Naive thymus-derived CD8-positive, alpha-beta T cell (primary cell): Measurements from ENCODE around the gene ANK2. TPM values are rescaled to one million over a fixed set of nuclear protein-coding genes. Genes with fewer than 3 reads are reported as not detected.

Experiments
- ATAC-seq, 2 donors: fragments of 150-1000 bp; cut with Tn5 transposase in 1 of 2; sonication (Bioruptor Pico), chemical (Tn5 transposase) in 1 of 2; 1 replicate in 1 of 2; 2 replicates in 1 of 2; pipeline ENCODE4 v1.10.0; 2021; ENCODE audit warnings: mild to moderate bottlenecking in 2 of 2, moderate library complexity in 2 of 2
- POLR2A ChIA-PET: fragments of 350-600 bp; sonication (Branson Sonifier 250); formaldehyde crosslinking; loops from one replicate; lab custom pipeline; 2021; ENCODE audit warnings: antibody characterized with exemption; lab: Charles Lee
- DNase-seq, 10 donors: peaks; one replicate each; pipeline versions ENCODE4 v3.0.0 to v3.0.0-alpha.2; 2020 to 2022
- H3K27ac Mint-ChIP-seq, 10 donors: one replicate each; pipeline ENCODE4 v1.8.0; 2020 to 2022; ENCODE audit warnings: mild to moderate bottlenecking in 10 of 10, mixed read lengths in 10 of 10, moderate library complexity in 4 of 10, inconsistent platforms in 1 of 10
- H3K27me3 Mint-ChIP-seq, 5 donors: one replicate each; pipeline ENCODE4 v1.8.0; 2021 to 2022; ENCODE audit warnings: mixed read lengths in 5 of 5
- H3K36me3 Mint-ChIP-seq, 3 donors: one replicate each; pipeline ENCODE4 v1.8.0; 2020 to 2022; ENCODE audit warnings: mixed read lengths in 3 of 3, mild to moderate bottlenecking in 2 of 3, inconsistent platforms in 1 of 3
- H3K4me1 Mint-ChIP-seq, 4 donors: one replicate each; pipeline ENCODE4 v1.8.0; 2021 to 2022; ENCODE audit warnings: mixed read lengths in 4 of 4
- H3K4me3 Mint-ChIP-seq, 10 donors: one replicate each; pipeline ENCODE4 v1.8.0; 2020 to 2022; ENCODE audit warnings: mild to moderate bottlenecking in 10 of 10, mixed read lengths in 10 of 10, moderate library complexity in 6 of 10, inconsistent platforms in 1 of 10
- H3K9me3 Mint-ChIP-seq, 9 donors: one replicate each; pipeline ENCODE4 v1.8.0; 2020 to 2022; ENCODE audit warnings: mixed read lengths in 9 of 9, mild to moderate bottlenecking in 3 of 9, inconsistent platforms in 1 of 9, moderate library complexity in 1 of 9
- polyA plus RNA-seq, 3 donors: library from polyadenylated mRNA; unstranded; fragments of 300-500 nt; fragmentation: Illumina TruSeq; gene quantifications; one replicate each; pipeline ENCODE4 v1.2.3, GENCODE V29; 2021
- total RNA-seq, 8 experiments: library from RNA in 2 of 8; stranded (reverse) in 2 of 8; gene quantifications; one replicate each; pipeline ENCODE4 v1.2.3 and lab custom pipeline; 2021 to 2026

The ANK2 gene
- total and polyA plus RNA-seq, 5 experiments from 2014 or later = not detected

DNA sequence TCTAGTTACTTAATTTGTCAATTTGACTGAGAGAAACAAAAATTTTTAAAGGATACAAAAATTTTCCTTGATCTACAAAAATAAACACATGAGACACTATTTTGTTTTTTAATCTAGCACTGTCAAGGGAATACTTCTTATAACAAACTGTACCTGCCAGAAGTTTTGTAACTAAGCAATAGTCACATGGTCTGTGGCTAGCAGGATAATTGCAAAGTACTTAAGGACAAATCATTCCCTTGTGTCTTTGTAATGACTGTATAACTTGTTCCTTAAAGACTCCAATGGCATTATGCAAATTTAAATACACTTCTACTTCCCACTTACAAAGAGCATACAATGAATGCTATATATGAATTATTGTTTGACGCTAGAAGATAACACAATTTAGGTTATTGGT, 25.1 kb upstream of the ANK2 start:
- H3K27me3 Mint-ChIP-seq = peaks cover 0 to 1% (median 0%) of the 10 kb centered on the region in 5 donors

DNA sequence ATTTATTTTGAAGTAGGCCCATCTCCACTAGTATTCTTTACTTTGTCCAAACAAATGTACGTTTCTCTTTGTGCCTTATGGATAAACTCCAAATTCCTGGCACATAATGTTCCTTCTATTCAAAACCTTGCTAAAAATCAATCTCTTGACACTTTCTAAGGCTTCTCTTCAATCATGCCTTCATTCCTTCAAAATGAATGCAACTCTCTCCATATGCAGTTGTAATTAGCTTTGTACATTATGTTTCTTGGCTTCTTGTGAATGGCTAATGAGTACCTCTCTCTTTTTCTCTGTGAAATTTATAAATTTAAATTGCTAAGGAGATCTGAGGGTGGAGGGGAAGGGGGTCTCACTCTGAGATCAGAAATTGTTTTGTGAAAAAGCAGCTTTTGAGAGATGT, 24.0 kb upstream of the ANK2 start:
- Mint-ChIP-seq H3K4me1 (no peaks in the 10 kb centered on the region), H3K36me3 (no peaks in the 10 kb centered on the region), H3K4me3 (no peak overlapping the region), H3K27me3 (peaks cover 0 to 3% (median 0%) of the 10 kb centered on the region in 5 donors), H3K9me3 (no peaks in the 10 kb centered on the region), H3K27ac (no peak overlapping the region)
- ATAC-seq (no peak), DNase-seq (no peak)
- POLR2A ChIA-PET = no interaction called here

More for the DNA sequence above, 25.1 kb upstream of the ANK2 start:
- ATAC-seq = no peak
- H3K4me3 Mint-ChIP-seq = no peak overlapping the region
- H3K4me1 Mint-ChIP-seq = no peaks in the 10 kb centered on the region
- DNase-seq = no peak
- no peaks in the 10 kb centered on the region for H3K9me3 Mint-ChIP-seq
- no peak overlapping the region for H3K27ac Mint-ChIP-seq
- POLR2A ChIA-PET = no interaction called here
- no peaks in the 10 kb centered on the region for H3K36me3 Mint-ChIP-seq

DNA sequence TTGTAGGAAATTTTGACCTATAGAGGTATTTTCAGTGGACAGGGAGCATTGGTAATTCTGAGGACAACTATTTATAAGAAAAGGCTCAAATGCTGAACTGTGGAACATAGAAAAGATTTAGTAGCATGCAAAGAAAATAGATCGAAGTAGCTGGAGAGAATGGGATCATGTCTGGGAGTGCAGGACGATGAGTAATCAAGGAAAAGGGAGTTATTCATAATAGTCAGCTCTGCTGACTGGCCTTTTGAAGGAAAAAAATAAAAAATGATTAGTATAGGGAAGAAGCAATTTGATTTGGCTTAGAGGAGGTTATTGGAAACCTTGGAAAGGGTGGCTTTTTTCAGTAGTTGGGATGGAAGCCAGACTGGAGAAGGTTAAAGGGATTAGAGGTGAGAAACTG, 22.9 kb upstream of the ANK2 start:
- H3K27ac Mint-ChIP-seq = no peak overlapping the region
- ATAC-seq = no peak
- H3K4me1 Mint-ChIP-seq = no peaks in the 10 kb centered on the region
- no peaks in the 10 kb centered on the region for H3K9me3 Mint-ChIP-seq
- POLR2A ChIA-PET = no interaction called here
- peaks cover 0 to 3% (median 0%) of the 10 kb centered on the region in 5 donors for H3K27me3 Mint-ChIP-seq
- H3K4me3 Mint-ChIP-seq = no peak overlapping the region
- no peak for DNase-seq
- H3K36me3 Mint-ChIP-seq = no peaks in the 10 kb centered on the region

DNA sequence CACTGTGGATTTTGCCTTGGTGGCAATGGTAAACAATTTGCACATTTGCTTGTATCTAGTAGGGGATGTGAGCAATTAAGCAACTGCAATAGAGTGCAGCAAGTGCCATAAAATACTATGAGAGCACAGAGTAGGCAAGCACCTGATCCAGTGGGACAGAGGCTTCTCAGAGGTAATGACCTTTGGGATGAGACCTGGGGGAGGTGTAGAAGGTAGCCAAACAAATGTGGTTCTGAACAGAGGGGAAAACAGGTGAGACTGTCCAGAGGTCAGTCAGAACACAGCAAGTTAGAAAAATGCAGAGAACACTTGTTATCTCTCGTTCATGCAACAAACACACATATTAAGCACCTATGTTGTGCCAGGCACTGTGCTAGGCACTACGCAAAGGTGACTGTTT, 21.4 kb upstream of the ANK2 start:
- Mint-ChIP-seq H3K4me3 (no peak overlapping the region), H3K4me1 (no peaks in the 10 kb centered on the region), H3K9me3 (no peaks in the 10 kb centered on the region), H3K27me3 (peaks cover 0 to 7% (median 0%) of the 10 kb centered on the region in 5 donors), H3K36me3 (no peaks in the 10 kb centered on the region), H3K27ac (no peak overlapping the region)
- POLR2A ChIA-PET = no interaction called here
- no peak for ATAC-seq
- no peak for DNase-seq

DNA sequence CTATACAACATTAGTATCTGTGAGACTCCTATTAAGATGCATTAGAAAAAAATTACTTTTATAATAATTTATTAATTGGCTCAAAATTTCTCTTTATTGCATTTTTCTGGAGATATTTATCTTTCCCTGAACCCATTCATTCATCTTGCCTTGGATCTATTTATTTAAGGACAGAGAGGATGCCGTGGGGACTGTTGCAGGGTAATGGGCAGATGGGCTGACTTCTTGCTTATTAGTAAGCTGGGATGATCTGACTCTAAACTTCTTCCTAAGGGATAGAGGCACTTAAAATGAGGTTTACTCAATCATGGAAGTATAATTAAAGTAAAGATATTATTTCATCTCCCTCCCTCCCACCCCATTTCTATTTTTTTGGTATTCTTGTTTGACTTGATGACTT, 18.2 kb upstream of the ANK2 start:
- Mint-ChIP-seq H3K27me3 (peaks cover 0 to 7% (median 0%) of the 10 kb centered on the region in 5 donors), H3K27ac (no peak overlapping the region), H3K9me3 (peaks cover 0 to 2% (median 0%) of the 10 kb centered on the region in 9 donors), H3K36me3 (no peaks in the 10 kb centered on the region), H3K4me3 (no peak overlapping the region), H3K4me1 (no peaks in the 10 kb centered on the region)
- DNase-seq (no peak), ATAC-seq (no peak)
- POLR2A ChIA-PET = no interaction called here

DNA sequence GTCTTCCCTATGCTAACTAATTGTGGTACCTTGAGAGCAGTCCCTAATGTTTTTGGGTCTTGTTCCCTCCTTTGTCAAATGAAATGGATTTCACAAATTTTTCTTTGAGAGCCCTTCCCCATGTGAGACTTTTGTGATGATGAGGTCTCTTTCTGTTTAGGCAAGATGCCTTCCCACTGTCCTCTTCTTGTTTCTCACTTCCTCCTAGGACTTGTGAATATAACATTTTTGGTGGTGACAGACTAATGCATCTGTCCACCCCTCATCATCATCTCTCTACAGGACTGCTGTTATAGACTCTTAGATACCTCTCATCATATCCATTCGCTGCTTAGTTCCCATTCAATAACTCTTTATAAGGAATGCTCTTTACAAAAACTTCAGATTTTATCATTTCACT, 8.7 kb upstream of the ANK2 start:
- Mint-ChIP-seq H3K4me1 (no peaks in the 10 kb centered on the region), H3K27me3 (peaks cover 0 to 15% (median 0%) of the 10 kb centered on the region in 5 donors), H3K4me3 (no peak overlapping the region), H3K36me3 (no peaks in the 10 kb centered on the region), H3K9me3 (peaks cover 0 to 7% (median 0%) of the 10 kb centered on the region in 9 donors), H3K27ac (no peak overlapping the region)
- ATAC-seq (no peak), DNase-seq (no peak)
- POLR2A ChIA-PET = no interaction called here

DNA sequence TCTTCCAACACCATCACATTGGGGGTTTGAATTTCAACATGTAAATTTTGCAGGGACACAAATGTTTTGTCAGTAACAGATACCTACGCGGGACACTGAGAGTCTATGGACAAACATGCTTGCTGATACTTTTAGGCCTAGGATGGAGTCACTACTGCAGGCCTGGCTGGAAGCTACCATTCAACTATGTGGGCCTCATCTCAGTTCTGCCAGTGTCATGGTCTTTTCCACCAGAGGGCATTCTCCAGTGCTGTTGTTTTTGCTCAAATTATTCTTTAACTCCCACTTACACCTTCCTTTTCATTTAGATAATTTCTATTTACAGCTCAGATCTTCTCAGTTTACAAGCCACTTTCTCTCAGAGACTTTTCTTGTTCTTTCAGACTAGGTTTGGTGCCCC, 7.0 kb upstream of the ANK2 start:
- Mint-ChIP-seq H3K4me1 (no peaks in the 10 kb centered on the region), H3K9me3 (peaks cover 0 to 7% (median 0%) of the 10 kb centered on the region in 9 donors), H3K36me3 (no peaks in the 10 kb centered on the region), H3K27me3 (peaks cover 0 to 15% (median 1%) of the 10 kb centered on the region in 5 donors), H3K27ac (no peak overlapping the region), H3K4me3 (no peak overlapping the region)
- DNase-seq (no peak), ATAC-seq (no peak)
- POLR2A ChIA-PET = no interaction called here

DNA sequence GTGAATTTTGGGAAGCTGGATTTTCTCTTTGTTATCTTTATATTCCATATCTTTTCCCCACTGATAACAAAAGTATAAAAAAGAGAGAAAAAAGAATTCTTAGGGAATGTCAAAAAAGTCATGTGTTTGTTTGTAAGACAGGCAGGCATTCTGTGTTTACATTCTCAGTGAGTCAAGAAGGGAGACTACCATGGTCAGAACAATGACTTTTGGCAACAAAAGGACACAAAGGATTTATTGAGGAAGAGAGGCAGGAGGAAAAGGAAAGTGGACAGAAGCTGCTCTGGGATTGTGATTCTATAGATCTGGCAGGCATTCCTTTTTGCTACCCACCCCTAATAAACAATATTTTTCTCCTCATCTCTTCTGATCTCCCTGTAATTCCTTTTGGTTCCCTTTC, 5.9 kb upstream of the ANK2 start:
- Mint-ChIP-seq H3K36me3 (no peaks in the 10 kb centered on the region), H3K27me3 (peaks cover 0 to 15% (median 1%) of the 10 kb centered on the region in 5 donors), H3K4me1 (no peaks in the 10 kb centered on the region), H3K4me3 (no peak overlapping the region), H3K27ac (no peak overlapping the region), H3K9me3 (peaks cover 0 to 7% (median 0%) of the 10 kb centered on the region in 9 donors)
- DNase-seq (no peak), ATAC-seq (no peak)
- POLR2A ChIA-PET = no interaction called here

DNA sequence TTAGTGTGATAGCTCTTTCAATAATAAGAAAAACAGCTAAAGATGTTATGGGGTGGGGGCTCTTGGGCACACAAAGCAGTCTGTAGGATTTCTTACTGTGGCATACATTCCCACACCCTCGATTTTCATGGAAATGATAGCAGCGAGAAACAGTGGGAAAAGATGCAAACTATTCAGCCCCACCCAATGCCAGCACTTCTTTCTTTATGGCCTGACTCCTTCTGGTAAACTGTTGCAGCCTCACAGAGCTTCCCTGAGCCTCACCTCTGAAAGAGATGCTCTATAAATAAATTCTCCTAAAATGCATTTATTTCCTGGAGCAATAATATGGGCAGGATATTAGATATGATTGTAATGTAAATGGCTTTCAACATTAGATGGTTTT, 910 bp downstream of the ANK2 start:
- no peaks in the 10 kb centered on the region for H3K36me3 Mint-ChIP-seq
- no peaks in the 10 kb centered on the region for H3K4me1 Mint-ChIP-seq
- no peak overlapping the region for H3K27ac Mint-ChIP-seq
- ATAC-seq (no peak), DNase-seq (no peak)
- H3K9me3 Mint-ChIP-seq = no peaks in the 10 kb centered on the region
- POLR2A ChIA-PET = no interaction called here
- H3K27me3 Mint-ChIP-seq = peaks cover 0 to 10% (median 3%) of the 10 kb centered on the region in 5 donors
- H3K4me3 Mint-ChIP-seq = no peak overlapping the region

DNA sequence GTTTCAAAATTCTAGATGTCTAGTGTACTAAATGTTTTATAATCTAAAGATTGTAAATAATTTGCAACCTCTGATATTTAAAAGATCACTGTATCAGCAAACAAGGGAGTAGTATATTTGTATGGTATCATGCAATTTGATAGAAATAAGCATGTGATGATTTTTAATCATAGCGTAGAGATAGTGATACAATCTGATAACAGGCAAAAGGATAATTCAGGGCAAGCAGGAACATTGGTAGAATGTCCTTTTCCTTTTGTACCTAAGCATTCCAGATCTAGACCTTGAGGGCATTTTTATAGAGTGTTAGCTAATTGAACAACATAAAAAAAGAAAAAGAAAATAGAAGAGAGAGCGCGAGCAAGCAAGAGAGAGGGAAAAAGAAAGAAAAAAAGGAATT, 1.4 kb downstream of the ANK2 start:
- H3K36me3 Mint-ChIP-seq = no peaks in the 10 kb centered on the region
- ATAC-seq = no peak
- POLR2A ChIA-PET = no interaction called here

DNA sequence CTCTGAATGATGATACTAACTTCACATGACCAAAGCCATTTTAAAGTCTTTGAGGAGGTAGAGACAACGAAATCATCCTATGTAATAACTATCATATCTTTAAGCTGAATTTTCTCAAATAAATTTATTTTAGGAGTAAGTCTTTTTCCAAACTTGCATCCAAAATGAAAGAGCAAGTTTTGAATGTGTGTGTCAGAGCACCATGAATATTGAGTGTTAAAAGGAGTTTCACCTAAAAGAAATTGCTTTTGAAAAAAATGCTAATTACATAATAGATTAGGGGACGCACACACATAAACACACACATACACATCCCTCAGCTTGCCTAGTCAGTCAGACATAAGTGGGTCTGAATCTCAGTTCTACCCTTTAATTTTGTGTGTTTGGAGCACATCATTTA, 1.9 kb downstream of the ANK2 start:
- Mint-ChIP-seq H3K27me3 (peaks cover 0 to 10% (median 3%) of the 10 kb centered on the region in 5 donors), H3K9me3 (no peaks in the 10 kb centered on the region), H3K27ac (no peak overlapping the region), H3K36me3 (no peaks in the 10 kb centered on the region), H3K4me1 (no peaks in the 10 kb centered on the region), H3K4me3 (no peak overlapping the region)
- DNase-seq (no peak), ATAC-seq (no peak)
- POLR2A ChIA-PET = no interaction called here

More for the DNA sequence above, 1.4 kb downstream of the ANK2 start:
- H3K9me3 Mint-ChIP-seq = no peaks in the 10 kb centered on the region
- peaks cover 0 to 10% (median 3%) of the 10 kb centered on the region in 5 donors for H3K27me3 Mint-ChIP-seq
- no peak overlapping the region for H3K27ac Mint-ChIP-seq
- H3K4me3 Mint-ChIP-seq = no peak overlapping the region
- DNase-seq = no peak
- no peaks in the 10 kb centered on the region for H3K4me1 Mint-ChIP-seq

DNA sequence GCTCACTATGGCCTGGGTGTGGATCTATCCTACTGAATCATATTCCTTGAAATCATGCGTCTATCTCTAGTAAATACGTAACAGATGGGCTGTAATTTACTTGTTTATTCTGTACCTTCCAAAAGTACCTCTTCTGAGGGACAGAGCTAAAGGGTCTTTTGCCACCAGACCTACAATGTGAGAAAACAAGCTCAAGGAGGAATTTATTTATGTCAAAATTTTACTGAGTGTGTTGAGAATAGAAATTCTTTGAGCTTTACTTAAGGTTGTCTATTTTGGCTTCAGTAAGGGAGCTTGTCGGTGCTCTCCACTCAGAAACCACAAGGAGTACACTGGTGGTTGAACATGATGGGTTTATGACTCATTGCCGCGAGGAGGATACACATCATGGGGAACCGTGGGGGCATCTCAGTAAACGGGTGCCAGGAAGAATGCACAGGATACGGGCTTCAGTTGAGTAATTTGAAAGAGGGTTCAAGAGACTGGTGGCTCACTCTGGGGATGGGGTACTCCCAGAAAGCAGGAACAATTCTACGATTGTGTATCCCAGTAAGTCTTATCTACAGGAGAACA, 3.0 kb downstream of the ANK2 start:
- POLR2A ChIA-PET = no interaction called here
- ATAC-seq = no peak
- Mint-ChIP-seq H3K4me1 (no peaks in the 10 kb centered on the region), H3K9me3 (no peaks in the 10 kb centered on the region), H3K36me3 (no peaks in the 10 kb centered on the region), H3K27me3 (peaks cover 0 to 10% (median 3%) of the 10 kb centered on the region in 5 donors), H3K27ac (no peak overlapping the region), H3K4me3 (no peak overlapping the region)
- no peak for DNase-seq

DNA sequence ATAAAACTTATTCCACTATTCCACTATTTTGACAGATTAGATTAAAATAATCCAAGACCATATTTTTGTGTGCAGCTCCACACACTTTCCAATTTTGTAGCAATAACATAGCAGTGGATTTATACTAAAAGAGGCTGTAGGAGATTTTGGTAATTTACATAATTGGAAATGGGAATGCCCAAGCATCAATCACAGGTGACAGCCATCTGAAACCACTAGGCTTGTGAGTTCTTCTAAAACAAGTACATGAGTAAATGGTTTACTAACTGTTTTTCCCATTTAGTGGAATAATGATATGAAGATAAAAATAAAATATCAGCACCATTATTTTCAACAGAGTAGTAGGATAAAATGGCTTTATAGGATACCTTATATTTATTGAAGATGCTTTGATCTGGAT, 4.4 kb downstream of the ANK2 start:
- DNase-seq = no peak
- POLR2A ChIA-PET = no interaction called here
- Mint-ChIP-seq H3K4me3 (no peak overlapping the region), H3K36me3 (no peaks in the 10 kb centered on the region), H3K27me3 (peaks cover 0 to 10% (median 3%) of the 10 kb centered on the region in 5 donors), H3K27ac (no peak overlapping the region), H3K4me1 (no peaks in the 10 kb centered on the region), H3K9me3 (no peaks in the 10 kb centered on the region)
- no peak for ATAC-seq

DNA sequence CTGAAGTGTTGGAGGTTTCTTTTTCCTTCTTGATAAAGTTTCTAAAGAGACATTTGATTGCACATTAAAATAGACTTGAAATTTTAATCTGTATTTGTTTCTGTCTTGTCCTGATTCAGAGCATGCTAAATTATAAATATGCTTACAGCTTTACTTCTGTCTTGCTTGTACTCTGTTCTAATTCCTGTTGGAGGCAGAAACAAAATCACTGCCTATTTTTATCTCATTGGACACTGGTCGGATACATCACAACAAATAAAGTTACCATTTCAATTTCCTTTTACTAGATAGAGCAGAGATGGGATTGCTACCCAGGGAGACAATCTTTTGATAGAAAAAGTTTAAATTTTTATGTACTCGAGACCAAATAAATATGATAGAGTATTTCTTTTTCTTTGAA, 6.9 kb downstream of the ANK2 start:
- Mint-ChIP-seq H3K9me3 (no peaks in the 10 kb centered on the region), H3K4me1 (no peaks in the 10 kb centered on the region), H3K4me3 (no peak overlapping the region), H3K36me3 (no peaks in the 10 kb centered on the region), H3K27ac (no peak overlapping the region), H3K27me3 (peaks cover 0 to 7% (median 0%) of the 10 kb centered on the region in 5 donors)
- POLR2A ChIA-PET = no interaction called here
- DNase-seq = no peak
- ATAC-seq = no peak
